ENCODE results near the gene ADGRB2. TPM values are rescaled to one million over a fixed set of nuclear protein-coding genes. Genes with fewer than 3 reads are reported as not detected.

Gene ADGRB2
- total RNA-seq, 1 experiment from 2014 or later: 34.8 TPM

DNA sequence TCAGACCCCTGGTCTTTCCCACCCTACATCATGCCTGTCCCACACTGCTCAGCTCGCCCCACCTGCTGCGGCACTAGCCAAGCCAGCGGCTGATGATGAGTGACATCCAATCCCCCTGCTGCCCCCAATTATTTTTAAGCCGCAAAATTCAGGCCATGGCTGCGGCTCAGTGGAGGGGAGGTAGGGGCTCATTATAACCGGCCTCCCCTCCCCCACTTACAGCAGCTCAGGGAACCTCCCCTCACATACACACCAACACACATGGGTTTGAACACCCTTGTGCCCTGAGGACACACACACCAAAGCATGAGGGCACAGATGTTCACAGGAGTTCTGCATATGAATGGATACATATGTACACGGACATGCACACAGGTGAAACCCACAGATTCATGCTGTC is 5.3 kb downstream of the ADGRB2 start:
- Histone ChIP-seq H3K4me1 (ENCODE audit: control insufficient read depth, insufficient read depth, low read length) (peaks cover 42% of the 10 kb centered on the region), H3K36me3 (ENCODE audit: control insufficient read depth, insufficient read depth, low read length) (no peaks in the 10 kb centered on the region; the same call in 1 of the 2 replicates), H3K27ac (ENCODE audit: low read length) (no peak overlapping the region), H3K9me3 (ENCODE audit: control insufficient read depth, insufficient read depth, low read depth, low read length) (no peaks in the 10 kb centered on the region), H3K4me3 (ENCODE audit: low read depth in 2 of 2, low read length in 2 of 2) (no peak overlapping the region), H3K27me3 (ENCODE audit: control insufficient read depth, insufficient read depth, low read length) (no peaks in the 10 kb centered on the region)
- DNase-seq (ENCODE audit: low read depth, low spot score) (no peak), ATAC-seq (no peak)
- intact Hi-C loops (cut with micrococcal nuclease; ENCODE audit: unreplicated experiment) (no loop called here), in situ Hi-C loops (cut with HindIII; ENCODE audit: low pct_unique_long_range_greater_than_20kb, low sequenced_read_pairs) (no loop called here)
- CTCF ChIA-PET: interaction anchor here (0.8 kb wide), 1 partner anchor 30 kb away, joined by 7 read pairs; no protein-coding TSS in a partner anchor
- BruUV-seq (replicated peaks): no TSS peak
- TF ChIP-seq, protein P1, sequence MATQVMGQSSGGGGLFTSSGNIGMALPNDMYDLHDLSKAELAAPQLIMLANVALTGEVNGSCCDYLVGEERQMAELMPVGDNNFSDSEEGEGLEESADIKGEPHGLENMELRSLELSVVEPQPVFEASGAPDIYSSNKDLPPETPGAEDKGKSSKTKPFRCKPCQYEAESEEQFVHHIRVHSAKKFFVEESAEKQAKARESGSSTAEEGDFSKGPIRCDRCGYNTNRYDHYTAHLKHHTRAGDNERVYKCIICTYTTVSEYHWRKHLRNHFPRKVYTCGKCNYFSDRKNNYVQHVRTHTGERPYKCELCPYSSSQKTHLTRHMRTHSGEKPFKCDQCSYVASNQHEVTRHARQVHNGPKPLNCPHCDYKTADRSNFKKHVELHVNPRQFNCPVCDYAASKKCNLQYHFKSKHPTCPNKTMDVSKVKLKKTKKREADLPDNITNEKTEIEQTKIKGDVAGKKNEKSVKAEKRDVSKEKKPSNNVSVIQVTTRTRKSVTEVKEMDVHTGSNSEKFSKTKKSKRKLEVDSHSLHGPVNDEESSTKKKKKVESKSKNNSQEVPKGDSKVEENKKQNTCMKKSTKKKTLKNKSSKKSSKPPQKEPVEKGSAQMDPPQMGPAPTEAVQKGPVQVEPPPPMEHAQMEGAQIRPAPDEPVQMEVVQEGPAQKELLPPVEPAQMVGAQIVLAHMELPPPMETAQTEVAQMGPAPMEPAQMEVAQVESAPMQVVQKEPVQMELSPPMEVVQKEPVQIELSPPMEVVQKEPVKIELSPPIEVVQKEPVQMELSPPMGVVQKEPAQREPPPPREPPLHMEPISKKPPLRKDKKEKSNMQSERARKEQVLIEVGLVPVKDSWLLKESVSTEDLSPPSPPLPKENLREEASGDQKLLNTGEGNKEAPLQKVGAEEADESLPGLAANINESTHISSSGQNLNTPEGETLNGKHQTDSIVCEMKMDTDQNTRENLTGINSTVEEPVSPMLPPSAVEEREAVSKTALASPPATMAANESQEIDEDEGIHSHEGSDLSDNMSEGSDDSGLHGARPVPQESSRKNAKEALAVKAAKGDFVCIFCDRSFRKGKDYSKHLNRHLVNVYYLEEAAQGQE (IDR thresholded peaks at IDR 0.05; ENCODE audit: insufficient read depth in 1 of 2, low read depth in 2 of 2, low read length in 1 of 2): no peak
- TF ChIP-seq SIN3A (IDR thresholded peaks at IDR 0.05; ENCODE audit: borderline replicate concordance, insufficient read depth, low read depth, low read length) (no peak), POLR2AphosphoS5 (IDR thresholded peaks at IDR 0.05; ENCODE audit: low read depth, low read length) (no peak), TCF7L2 (IDR thresholded peaks at IDR 0.05; ENCODE audit: low read depth, low read length) (no peak)
- TF ChIP-seq, protein P2, sequence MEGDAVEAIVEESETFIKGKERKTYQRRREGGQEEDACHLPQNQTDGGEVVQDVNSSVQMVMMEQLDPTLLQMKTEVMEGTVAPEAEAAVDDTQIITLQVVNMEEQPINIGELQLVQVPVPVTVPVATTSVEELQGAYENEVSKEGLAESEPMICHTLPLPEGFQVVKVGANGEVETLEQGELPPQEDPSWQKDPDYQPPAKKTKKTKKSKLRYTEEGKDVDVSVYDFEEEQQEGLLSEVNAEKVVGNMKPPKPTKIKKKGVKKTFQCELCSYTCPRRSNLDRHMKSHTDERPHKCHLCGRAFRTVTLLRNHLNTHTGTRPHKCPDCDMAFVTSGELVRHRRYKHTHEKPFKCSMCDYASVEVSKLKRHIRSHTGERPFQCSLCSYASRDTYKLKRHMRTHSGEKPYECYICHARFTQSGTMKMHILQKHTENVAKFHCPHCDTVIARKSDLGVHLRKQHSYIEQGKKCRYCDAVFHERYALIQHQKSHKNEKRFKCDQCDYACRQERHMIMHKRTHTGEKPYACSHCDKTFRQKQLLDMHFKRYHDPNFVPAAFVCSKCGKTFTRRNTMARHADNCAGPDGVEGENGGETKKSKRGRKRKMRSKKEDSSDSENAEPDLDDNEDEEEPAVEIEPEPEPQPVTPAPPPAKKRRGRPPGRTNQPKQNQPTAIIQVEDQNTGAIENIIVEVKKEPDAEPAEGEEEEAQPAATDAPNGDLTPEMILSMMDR (IDR thresholded peaks at IDR 0.05): no peak
- POLR2A ChIA-PET: no interaction called here

DNA sequence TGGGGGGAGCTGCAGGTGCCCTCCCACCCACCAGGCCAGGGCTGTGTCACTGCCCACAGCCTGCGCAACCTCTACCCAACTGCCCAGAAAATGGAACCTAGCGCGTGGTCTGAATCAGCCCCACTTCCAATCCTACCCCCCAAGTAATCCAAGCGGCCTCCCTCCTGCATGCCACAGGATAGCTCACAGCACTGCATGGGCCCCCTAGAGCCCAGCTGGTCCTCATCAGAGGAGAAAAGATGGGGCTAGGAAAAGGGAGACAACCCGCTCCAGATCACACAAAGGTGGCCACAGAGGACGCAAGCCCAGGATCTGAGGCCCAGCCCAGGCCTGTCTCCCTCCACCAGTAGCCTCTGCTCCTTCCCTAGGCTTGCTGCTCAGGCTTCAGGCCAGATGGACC is 6.2 kb downstream of the ADGRB2 start:
- in situ Hi-C loops (cut with HindIII; ENCODE audit: low pct_unique_long_range_greater_than_20kb, low sequenced_read_pairs): no loop called here

More for the DNA sequence above, 6.2 kb downstream of the ADGRB2 start:
- H3K36me3 ChIP-seq (ENCODE audit: control insufficient read depth, insufficient read depth, low read length): no peaks in the 10 kb centered on the region
- no peaks in the 10 kb centered on the region for H3K27me3 ChIP-seq (ENCODE audit: control insufficient read depth, insufficient read depth, low read length)
- no peak for TF ChIP-seq TCF7L2 (IDR thresholded peaks at IDR 0.05; ENCODE audit: low read depth, low read length)
- TF ChIP-seq, protein P2 (IDR thresholded peaks at IDR 0.05): no peak
- TF ChIP-seq, protein P1 (IDR thresholded peaks at IDR 0.05; ENCODE audit: insufficient read depth in 1 of 2, low read depth in 2 of 2, low read length in 1 of 2): no peak
- TF ChIP-seq POLR2AphosphoS5 (IDR thresholded peaks at IDR 0.05; ENCODE audit: low read depth, low read length): no peak
- TF ChIP-seq SIN3A (IDR thresholded peaks at IDR 0.05; ENCODE audit: borderline replicate concordance, insufficient read depth, low read depth, low read length): no peak
- intact Hi-C loops (cut with micrococcal nuclease; ENCODE audit: unreplicated experiment): no loop called here
- BruUV-seq (replicated peaks): no TSS peak
- ATAC-seq: no peak
- CTCF ChIA-PET: interaction anchor here (0.8 kb wide), 1 partner anchor 31 kb away, joined by 7 read pairs; no protein-coding TSS in a partner anchor
- H3K4me3 ChIP-seq (ENCODE audit: low read depth in 2 of 2, low read length in 2 of 2): no peak overlapping the region
- POLR2A ChIA-PET: no interaction called here
- DNase-seq (ENCODE audit: low read depth, low spot score): no peak
- no peak overlapping the region for H3K27ac ChIP-seq (ENCODE audit: low read length)
- no peaks in the 10 kb centered on the region for H3K9me3 ChIP-seq (ENCODE audit: control insufficient read depth, insufficient read depth, low read depth, low read length)
- peaks cover 44% of the 10 kb centered on the region for H3K4me1 ChIP-seq (ENCODE audit: control insufficient read depth, insufficient read depth, low read length)
